H4 (cell line): Measurements from ENCODE around the gene GRK4. TPM values are rescaled to one million over a fixed set of nuclear protein-coding genes. Genes with fewer than 3 reads are reported as not detected.
"Not testable (repeated sequence)": the region's sequence is repeated elsewhere in the genome, so short reads cannot be mapped to it uniquely, and the experiment has no call there.

ENCODE experiments used
- DNase-seq: peaks from one replicate; pipeline ENCODE4 v3.0.0-alpha.2; 2015; ENCODE audit warnings: low spot score
- total RNA-seq: library from RNA; depleted of rRNA; stranded (reverse); fragments of >200 nt; shearing (Covaris generic); gene quantifications from 2 replicates; pipeline ENCODE4 v1.2.3, GENCODE V29; 2014

The GRK4 gene
- total RNA-seq, 1 experiment from 2014 or later, result 3.3 TPM

DNA sequence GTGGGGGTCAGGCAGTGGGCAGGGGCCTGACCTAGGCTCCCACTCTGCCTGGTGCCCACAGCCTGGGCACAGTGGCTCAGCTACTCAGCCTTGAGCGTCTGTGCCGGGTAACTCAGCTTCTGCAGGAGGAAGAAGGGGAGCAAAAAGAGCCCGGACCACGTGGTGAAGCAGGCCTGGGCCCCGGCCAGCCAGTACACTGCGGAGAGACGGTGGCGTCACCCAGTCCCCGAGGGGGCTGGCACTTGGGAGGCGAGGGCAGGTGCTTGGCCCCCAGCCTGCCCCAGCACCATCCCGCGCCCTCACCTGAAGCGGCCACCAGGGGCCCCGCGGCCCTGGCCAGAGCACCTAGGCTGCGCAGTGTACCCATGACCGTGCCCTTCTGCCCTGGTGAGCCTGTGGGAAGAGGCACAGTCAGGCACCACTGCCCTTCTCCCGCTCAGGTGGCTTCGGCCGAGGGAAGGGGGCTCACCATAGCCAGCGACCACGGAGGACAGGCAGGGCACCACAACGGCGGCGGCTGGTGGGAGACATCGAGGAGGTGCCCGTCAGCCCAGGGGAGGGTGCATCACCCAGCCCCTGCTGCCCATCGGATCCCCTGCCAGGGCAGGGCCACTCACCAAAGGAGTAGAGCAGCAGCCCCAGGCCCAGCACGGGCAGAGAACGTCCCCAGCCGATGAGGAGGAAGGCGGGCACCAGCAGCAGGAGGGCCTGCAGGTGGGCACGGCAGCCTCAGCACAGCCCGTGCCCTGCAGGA, 32.4 kb upstream of the GRK4 start:
- DNase-seq, result no peak

GRCh38 chr4:2931512-2932301, 31.7 kb upstream of the GRK4 start:
- DNase-seq, result no peak

- no peak for DNase-seq
Observed at GRCh38 chr4:2932321-2932950, 30.9 kb upstream of the GRK4 start.

- no peak for DNase-seq
Observed at GRCh38 chr4:2932951-2933565, 30.3 kb upstream of the GRK4 start.

- DNase-seq, result no peak
Observed at GRCh38 chr4:2933566-2934076, 29.8 kb upstream of the GRK4 start.

DNA sequence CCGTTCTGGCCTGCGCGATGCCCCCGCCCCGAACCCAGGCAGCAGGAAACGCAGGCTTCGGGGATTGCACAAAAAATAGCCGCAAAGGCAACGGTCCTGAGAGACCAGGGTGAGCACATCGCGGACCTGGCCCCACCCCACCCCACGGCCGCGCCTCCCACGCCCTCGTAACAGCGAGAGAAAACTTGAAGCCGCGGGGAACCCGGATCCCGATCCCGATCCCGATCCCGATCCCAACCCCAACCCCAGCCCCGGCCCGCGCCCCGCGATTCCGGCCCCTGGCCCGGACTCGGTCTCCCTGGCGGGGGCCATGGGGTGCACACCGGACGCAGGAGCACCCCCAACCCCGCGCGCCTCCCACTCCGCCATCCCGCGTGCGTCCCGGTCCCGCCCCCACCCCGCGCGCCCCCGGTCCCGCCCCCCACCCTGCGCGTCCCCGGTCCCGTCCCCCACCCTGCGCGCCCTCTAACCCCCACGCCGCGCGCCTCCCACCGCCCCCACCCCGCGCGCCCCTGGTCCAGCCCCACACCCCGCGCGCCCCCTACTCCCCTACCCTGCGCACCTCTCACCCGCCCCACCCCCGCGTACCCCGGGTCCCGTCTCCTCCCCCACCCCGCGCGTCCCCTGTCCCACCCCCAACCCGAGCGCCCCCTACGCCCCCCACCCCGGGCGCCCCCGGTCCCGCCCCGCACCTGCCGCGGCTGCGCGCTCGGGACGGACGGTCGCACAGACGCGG, 29.1 kb upstream of the GRK4 start:
- no peak for DNase-seq

GRCh38 chr4:2934813-2935761, 28.3 kb upstream of the GRK4 start:
- DNase-seq, result peak; percentile 91

GRCh38 chr4:2935762-2936743, 27.3 kb upstream of the GRK4 start:
- no peak for DNase-seq

DNA sequence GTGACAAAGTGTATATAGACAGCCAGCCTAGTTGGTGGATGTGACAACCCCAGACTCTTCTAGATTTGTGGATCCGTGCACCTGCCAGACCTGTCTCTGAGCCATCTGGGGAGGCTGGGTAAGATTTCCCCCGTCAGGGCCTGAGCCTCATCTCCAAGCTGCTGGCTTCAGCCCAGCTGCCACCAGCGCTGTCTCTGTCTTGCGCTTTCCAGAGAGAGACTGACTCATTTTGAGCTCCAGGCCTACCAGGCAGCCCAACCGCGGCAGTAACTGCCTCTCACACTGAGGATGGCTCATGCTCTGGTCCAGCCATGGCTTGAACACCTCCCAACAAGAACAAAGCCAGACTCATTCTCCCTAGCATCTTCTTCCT, 26.6 kb upstream of the GRK4 start:
- DNase-seq, result peak; percentile 28

DNA sequence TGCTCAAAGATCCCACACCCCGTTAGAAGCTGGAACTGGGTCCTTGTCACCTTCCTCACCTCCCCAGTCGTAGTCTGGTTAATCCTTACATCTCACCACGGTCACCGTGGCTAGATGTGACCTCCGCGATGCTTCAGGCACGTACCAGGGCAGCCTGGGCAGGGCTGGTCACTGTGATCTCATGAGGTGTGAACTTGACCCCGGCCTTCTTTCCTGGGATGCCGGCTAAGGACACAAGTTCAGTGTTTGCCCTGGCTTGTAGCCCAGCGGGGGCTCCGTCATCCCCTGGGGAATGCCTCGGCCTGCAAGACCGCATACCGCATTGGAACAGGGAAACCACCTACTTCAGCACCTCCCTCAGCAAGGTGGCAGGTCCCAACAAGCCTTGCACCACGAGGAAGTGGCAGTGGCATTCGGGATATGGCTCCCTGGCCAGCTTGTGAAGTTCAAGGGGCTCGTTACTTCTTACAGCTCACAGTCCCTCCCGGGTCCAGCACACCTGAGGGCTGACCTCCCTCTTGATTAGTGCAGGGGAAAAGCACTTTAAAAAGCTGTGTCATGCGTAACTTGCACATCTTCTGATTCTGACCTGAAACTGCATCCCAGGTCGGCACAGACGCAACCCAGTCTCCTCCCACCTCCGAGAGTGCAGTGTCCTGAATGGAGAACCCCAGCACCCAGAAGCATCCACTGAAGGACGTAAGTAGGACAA, 26.1 kb upstream of the GRK4 start:
- peak; percentile 19 for DNase-seq

DNA sequence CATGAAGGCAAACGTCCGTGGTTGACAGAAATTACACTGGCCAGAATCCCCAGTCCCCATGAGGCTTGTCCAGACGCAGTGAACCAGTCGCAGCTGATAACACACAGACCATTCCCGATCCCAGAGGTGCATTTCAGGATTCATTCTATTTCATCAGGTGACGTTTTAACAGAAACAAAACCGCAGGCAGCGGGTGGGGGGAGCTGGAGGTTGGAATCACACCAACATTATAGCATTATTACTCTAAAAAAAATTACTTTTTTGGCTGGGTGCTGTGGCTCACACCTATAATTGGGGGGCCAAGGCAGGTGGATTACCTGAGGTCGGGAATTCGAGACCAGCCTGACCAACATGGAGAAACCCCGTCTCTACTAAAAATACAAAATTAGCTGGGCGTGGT, 25.4 kb upstream of the GRK4 start:
- no peak for DNase-seq

DNA sequence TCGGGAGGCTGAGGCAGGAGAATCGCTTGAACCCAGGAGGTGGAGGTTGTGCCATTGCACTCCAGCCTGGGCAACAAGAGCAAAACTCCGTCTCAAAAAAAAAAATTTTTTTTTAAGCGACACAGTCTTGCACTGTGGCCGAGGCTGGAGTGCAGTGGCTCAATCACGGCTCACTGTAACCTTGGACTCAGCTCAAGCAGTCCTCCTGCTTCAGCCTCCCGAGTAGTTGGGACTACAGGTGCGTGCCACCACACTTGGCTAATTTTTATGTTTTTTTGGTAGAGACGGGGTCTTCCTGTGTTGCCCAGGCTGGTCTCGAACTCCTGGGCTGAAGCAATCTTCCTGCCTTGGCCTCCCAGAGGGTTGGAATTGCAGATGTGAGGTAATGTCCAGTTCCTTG, 25.0 kb upstream of the GRK4 start:
- DNase-seq, result not testable (repeated sequence)

DNA sequence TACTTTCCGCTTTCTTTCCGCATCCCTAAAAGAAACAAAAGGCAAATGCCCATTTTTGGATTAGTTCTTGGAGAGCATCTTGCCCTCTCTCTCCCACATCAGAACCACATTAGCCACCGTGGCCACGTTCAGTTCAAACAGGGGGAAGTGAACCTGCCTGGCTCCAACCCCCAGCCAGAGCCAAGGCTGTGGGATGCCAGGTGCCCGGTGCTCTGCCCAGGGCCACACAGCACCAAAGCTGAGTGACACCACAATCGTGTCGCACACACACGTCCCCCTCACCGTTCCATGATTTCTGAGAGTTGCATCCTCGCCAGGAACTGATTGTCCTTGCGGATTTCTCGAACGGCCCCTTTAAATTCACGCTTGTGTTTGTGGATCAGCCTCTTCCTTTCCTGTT, 24.5 kb upstream of the GRK4 start:
- DNase-seq, result no peak

DNA sequence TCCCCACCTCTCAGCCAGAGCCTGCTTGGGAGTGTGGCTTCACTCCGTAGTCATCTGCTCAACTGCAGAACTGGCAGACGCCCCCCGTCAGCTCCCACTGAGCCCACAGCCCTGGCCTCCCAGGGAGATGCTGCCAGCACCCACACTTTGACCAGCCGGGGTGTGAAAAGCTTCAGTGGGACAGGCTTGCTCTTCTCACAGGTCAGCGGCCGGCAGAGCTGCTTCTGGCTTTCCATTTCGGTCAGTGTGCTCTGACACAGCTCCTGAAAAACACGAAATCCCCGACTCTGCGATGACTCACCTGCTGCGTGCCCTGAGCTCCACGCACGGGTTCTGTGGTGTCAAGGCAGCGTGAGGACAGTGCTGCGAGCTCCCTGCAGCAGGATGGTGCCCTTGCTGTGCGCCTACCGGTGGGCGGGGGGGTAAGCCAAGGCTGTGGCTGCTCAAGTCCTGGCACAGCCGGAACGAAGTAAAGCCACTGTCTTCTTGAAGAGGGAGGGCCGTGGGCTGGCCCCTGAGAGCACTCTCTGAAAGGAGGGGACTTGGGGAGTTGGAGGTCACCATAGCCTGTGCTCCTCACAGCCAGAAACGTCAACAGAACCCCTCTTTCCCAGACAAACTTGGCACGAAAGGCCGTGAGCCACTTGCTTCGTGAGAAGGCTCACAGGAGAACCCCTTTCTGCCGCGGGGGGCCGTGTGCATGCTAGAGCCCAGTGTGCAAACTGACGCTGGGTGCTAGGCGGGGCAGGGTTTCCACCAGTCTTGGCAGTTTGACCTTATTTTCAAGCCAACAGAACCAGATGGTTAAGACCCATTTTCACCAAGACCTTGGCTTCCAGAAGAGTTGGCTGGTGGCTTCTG, 23.8 kb upstream of the GRK4 start:
- no peak for DNase-seq

DNA sequence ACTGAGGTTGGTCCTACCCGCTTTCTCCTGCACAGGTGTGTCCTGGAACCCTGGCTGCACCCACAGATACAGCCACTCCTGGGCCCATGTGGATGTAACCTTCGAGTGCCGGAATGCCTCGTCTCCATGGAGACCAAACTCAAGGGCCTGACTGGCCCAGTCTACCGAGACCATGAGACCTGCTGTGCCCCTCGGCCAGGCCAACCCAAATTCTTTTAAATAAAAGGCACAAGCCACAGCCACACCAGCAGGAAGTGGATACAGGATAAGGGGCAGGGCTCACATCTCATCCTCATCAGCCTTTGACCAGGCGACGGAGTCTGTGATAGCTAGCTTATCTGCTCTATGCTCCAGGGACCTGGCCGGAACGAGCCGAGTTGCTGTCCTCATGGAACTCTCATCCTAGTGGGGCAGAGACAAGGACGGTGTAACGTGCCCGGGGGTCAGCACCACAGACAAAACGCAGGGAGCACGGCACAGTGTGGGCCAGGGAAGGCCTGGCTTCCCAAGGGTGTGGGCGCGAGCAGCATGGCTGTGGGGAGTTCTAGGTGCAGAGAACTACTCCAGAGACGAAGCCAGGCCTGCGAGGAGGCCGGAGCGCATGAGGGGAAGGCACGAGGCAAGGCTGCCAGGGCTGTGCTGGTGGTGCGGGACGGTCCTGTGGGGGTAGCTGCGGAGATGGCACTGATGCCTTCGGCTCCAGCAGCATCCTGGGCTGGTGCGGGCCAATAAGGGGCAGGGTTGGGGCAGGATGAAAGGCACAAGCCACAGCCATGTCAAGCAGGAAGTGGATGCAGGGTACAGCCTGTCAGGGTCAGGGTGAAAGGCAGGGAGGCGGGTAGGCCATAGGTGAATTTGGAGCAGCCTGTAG, 22.9 kb upstream of the GRK4 start:
- no peak for DNase-seq
